ENCODE results near the gene FBXW8. TPM values are rescaled to one million over a fixed set of nuclear protein-coding genes. Genes with fewer than 3 reads are reported as not detected.

FBXW8 gene
- total and polyA plus RNA-seq, 12 donors, result 2.4 to 11.3 (median 7.4) TPM

- Histone ChIP-seq H3K4me3 (no peak overlapping the region), H3K9me3 (no peaks in the 10 kb centered on the region), H3K4me1 (peaks cover 12 to 38% (median 25%) of the 10 kb centered on the region in 9 donors), H3K36me3 (peaks cover 0 to 6% (median 0%) of the 10 kb centered on the region in 9 donors), H3K27me3 (peaks cover 0 to 14% (median 0%) of the 10 kb centered on the region in 7 donors), H3K27ac (no peak overlapping the region)
- intact Hi-C loops (cut with DNase I), result loop anchor here in 1 of 10 donors (10.0 kb wide), 1 partner anchor 58 kb away; the partner anchor contains the start of gene TESC
- 83% methylated on average over 13 of the region's 13 CpGs for WGBS, 2 donors
- no peak for TF ChIP-seq CTCF (IDR thresholded peaks at IDR 0.05)
- DNase-seq, result no peak
- no peak for ATAC-seq
Observed at GRCh38 chr12:117036547-117036946, 125.8 kb downstream of the FBXW8 start.

GRCh38 chr12:117037289-117038022, 126.7 kb downstream of the FBXW8 start:
- peaks cover 0 to 14% (median 0%) of the 10 kb centered on the region in 7 donors for H3K27me3 ChIP-seq
- ATAC-seq (no peak), DNase-seq (no peak)
- intact Hi-C loops (cut with DNase I), result loop anchor here in 1 of 10 donors (10.0 kb wide), 1 partner anchor 57 kb away; the partner anchor contains the start of gene TESC
- 80 to 82% methylated on average over 22 of the region's 22 CpGs for WGBS, 2 donors
- no peaks in the 10 kb centered on the region for H3K9me3 ChIP-seq
- no peak overlapping the region for H3K27ac ChIP-seq
- H3K36me3 ChIP-seq, result no peaks in the 10 kb centered on the region
- H3K4me1 ChIP-seq, result peaks cover 12 to 44% (median 27%) of the 10 kb centered on the region in 9 donors
- TF ChIP-seq CTCF (IDR thresholded peaks at IDR 0.05), result no peak
- H3K4me3 ChIP-seq, result no peak overlapping the region

GRCh38 chr12:117038023-117038680, 127.4 kb downstream of the FBXW8 start:
- WGBS, 2 donors, result 92 to 96% methylated on average over 15 of the region's 15 CpGs
- intact Hi-C loops (cut with DNase I), result loop anchor here in 1 of 10 donors (10.0 kb wide), 1 partner anchor 57 kb away; the partner anchor contains the start of gene TESC

More at GRCh38 chr12:117038023-117038680, 127.4 kb downstream of the FBXW8 start:
- no peak for TF ChIP-seq CTCF (IDR thresholded peaks at IDR 0.05)
- H3K27ac ChIP-seq, result no peak overlapping the region
- ATAC-seq (no peak), DNase-seq (no peak)
- H3K27me3 ChIP-seq, result peaks cover 0 to 7% (median 0%) of the 10 kb centered on the region in 7 donors
- H3K36me3 ChIP-seq, result no peaks in the 10 kb centered on the region
- no peaks in the 10 kb centered on the region for H3K9me3 ChIP-seq
- H3K4me1 ChIP-seq, result peaks cover 12 to 44% (median 26%) of the 10 kb centered on the region in 9 donors
- H3K4me3 ChIP-seq, result no peak overlapping the region
